ENCODE results near the gene FRMD3.

Gene FRMD3

DNA sequence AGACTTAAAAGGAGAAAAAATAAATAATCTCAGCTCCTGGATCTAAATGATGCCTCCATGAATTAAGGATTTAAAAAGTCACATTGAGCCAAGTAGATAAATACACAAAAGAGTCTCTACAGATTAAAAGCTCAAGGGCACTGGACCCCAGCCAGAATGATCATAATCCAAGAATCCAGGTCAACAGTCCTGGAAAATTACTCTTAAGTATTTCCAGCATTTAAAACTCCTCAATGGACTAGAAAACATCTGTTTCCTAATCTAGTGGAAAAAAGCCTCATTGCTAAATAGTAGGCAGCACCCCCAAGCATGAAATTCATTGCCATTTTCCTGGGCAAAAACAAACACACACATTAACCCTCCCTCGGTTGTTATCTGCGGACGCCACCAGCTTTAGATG, 96.8 kb downstream of the FRMD3 start:
- Histone ChIP-seq H3K27ac (no peak overlapping the region), H3K9ac (no peak overlapping the region), H3K4me3 (IDR thresholded peaks at IDR 0.05; ENCODE audit: insufficient read depth, low read depth, low read length) (no peak overlapping the region), H3K4me2 (no peak overlapping the region), H3K27me3 (ENCODE audit: insufficient read depth, low read depth) (no peaks in the 10 kb centered on the region), H2AFZ (ENCODE audit: low read depth) (no peak overlapping the region), H3K4me1 (ENCODE audit: low read depth, poor library complexity, severe bottlenecking) (no peaks in the 10 kb centered on the region), H3K79me2 (ENCODE audit: insufficient read depth, low read depth) (no peaks in the 10 kb centered on the region), H4K20me1 (ENCODE audit: insufficient read depth) (no peaks in the 10 kb centered on the region), H3K36me3 (ENCODE audit: insufficient read depth) (no peaks in the 10 kb centered on the region)
- TF ChIP-seq, protein P1, sequence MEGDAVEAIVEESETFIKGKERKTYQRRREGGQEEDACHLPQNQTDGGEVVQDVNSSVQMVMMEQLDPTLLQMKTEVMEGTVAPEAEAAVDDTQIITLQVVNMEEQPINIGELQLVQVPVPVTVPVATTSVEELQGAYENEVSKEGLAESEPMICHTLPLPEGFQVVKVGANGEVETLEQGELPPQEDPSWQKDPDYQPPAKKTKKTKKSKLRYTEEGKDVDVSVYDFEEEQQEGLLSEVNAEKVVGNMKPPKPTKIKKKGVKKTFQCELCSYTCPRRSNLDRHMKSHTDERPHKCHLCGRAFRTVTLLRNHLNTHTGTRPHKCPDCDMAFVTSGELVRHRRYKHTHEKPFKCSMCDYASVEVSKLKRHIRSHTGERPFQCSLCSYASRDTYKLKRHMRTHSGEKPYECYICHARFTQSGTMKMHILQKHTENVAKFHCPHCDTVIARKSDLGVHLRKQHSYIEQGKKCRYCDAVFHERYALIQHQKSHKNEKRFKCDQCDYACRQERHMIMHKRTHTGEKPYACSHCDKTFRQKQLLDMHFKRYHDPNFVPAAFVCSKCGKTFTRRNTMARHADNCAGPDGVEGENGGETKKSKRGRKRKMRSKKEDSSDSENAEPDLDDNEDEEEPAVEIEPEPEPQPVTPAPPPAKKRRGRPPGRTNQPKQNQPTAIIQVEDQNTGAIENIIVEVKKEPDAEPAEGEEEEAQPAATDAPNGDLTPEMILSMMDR (conservative IDR thresholded peaks at IDR 0.05; ENCODE audit: low read depth, low read length), result no peak

DNA sequence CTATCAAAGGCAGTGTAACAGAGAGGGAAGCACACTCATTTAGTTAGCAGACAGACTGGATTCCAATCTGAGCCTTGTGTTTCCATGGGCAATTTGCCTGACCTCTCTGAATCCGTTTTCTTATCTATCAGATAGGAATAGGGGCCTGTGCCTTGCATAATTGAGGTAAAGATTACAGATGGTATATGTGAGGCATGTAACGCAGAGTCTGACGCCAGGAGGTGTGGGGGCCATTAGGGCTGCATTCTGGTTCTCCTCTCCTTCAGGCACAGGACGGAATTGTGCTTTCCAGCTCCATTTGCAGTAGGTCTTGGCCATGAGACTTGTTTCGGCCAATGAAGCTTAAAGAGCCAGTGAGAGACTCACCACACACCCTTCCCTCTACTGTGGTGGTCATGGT, 97.6 kb downstream of the FRMD3 start:
- no peaks in the 10 kb centered on the region for H3K27me3 ChIP-seq (ENCODE audit: insufficient read depth, low read depth)
- no peak overlapping the region for H3K27ac ChIP-seq
- no peak overlapping the region for H3K4me3 ChIP-seq (IDR thresholded peaks at IDR 0.05; ENCODE audit: insufficient read depth, low read depth, low read length)
- H3K9ac ChIP-seq, result no peak overlapping the region
- H2AFZ ChIP-seq (ENCODE audit: low read depth), result no peak overlapping the region
- no peaks in the 10 kb centered on the region for H3K36me3 ChIP-seq (ENCODE audit: insufficient read depth)
- no peaks in the 10 kb centered on the region for H3K4me1 ChIP-seq (ENCODE audit: low read depth, poor library complexity, severe bottlenecking)
- TF ChIP-seq, protein P1 (conservative IDR thresholded peaks at IDR 0.05; ENCODE audit: low read depth, low read length), result no peak
- H3K79me2 ChIP-seq (ENCODE audit: insufficient read depth, low read depth), result no peaks in the 10 kb centered on the region
- H4K20me1 ChIP-seq (ENCODE audit: insufficient read depth), result no peaks in the 10 kb centered on the region
- H3K4me2 ChIP-seq, result no peak overlapping the region

DNA sequence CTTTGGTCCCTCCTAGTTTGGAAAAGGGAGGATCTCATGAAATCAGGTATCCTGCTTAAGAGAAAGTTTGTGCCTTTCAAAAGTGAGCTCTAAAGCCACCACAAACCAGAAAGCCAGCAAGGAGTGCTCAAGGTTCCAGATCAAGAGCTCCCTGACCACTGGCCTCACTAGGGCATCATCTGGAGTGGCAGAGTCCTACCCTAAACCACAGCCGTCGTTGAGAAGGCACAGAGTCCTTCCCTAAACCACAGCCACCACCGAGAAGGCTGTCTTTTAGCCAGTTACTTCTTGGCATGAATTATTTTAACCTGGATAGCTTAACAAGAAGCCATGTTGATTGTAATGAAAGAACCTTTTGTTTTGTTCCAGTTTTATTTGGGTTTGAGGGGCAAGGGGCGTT, 102.9 kb downstream of the FRMD3 start:
- Histone ChIP-seq H3K9ac (no peak overlapping the region), H3K4me1 (ENCODE audit: low read depth, poor library complexity, severe bottlenecking) (no peaks in the 10 kb centered on the region), H3K27ac (no peak overlapping the region), H3K4me2 (no peak overlapping the region), H3K4me3 (IDR thresholded peaks at IDR 0.05; ENCODE audit: insufficient read depth, low read depth, low read length) (no peak overlapping the region), H2AFZ (ENCODE audit: low read depth) (no peak overlapping the region), H3K27me3 (ENCODE audit: insufficient read depth, low read depth) (no peaks in the 10 kb centered on the region), H3K79me2 (ENCODE audit: insufficient read depth, low read depth) (no peaks in the 10 kb centered on the region), H3K36me3 (ENCODE audit: insufficient read depth) (no peaks in the 10 kb centered on the region), H4K20me1 (ENCODE audit: insufficient read depth) (no peaks in the 10 kb centered on the region)
- TF ChIP-seq, protein P1 (conservative IDR thresholded peaks at IDR 0.05; ENCODE audit: low read depth, low read length), result no peak

DNA sequence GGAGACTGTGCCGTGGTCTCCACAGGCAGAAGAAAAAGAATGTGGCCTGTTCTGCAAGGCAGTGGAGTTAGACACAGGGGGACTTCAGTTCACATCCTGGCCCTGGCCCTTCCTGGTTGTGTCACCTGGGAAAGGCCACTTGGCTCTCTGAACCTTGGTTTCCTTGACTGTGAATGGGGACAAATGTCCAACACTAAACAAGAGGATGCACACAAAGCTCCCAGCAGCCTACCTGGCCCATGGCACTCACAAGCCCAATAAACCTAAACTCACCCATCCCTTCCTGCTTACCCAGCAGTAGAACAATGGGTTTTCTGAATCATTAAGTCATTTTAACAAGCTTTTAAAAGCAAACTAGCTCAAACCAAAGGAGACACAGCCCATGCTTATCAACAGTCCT, 103.9 kb downstream of the FRMD3 start:
- H3K4me2 ChIP-seq, result no peak overlapping the region
- no peak overlapping the region for H3K27ac ChIP-seq
- H3K4me3 ChIP-seq (IDR thresholded peaks at IDR 0.05; ENCODE audit: insufficient read depth, low read depth, low read length), result no peak overlapping the region
- no peaks in the 10 kb centered on the region for H3K79me2 ChIP-seq (ENCODE audit: insufficient read depth, low read depth)
- no peaks in the 10 kb centered on the region for H3K4me1 ChIP-seq (ENCODE audit: low read depth, poor library complexity, severe bottlenecking)
- H3K36me3 ChIP-seq (ENCODE audit: insufficient read depth), result no peaks in the 10 kb centered on the region
- no peak overlapping the region for H3K9ac ChIP-seq
- TF ChIP-seq, protein P1 (conservative IDR thresholded peaks at IDR 0.05; ENCODE audit: low read depth, low read length), result no peak
- no peaks in the 10 kb centered on the region for H4K20me1 ChIP-seq (ENCODE audit: insufficient read depth)
- no peak overlapping the region for H2AFZ ChIP-seq (ENCODE audit: low read depth)
- H3K27me3 ChIP-seq (ENCODE audit: insufficient read depth, low read depth), result no peaks in the 10 kb centered on the region

DNA sequence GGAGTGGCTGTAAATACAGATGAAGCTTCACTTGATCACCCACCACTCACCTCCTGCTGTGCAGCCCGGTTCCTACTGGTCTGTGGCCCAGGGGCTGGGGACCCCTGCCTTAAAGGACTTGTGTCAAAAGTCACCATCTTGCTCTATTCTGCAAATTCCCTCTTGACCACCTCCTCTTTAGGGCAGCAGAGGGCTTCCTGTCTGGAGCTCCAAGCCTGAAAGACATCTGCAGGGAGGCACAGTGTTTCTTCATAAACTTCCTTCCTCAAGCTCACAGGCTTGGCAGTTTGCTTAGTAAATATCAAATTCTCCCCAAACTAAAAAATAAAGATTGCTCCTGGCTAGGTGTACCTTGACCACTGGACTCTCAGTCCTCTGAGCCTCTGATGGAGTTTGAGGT, 104.4 kb downstream of the FRMD3 start:
- H3K4me1 ChIP-seq (ENCODE audit: low read depth, poor library complexity, severe bottlenecking), result no peaks in the 10 kb centered on the region
- H3K4me2 ChIP-seq, result no peak overlapping the region
- H3K4me3 ChIP-seq (IDR thresholded peaks at IDR 0.05; ENCODE audit: insufficient read depth, low read depth, low read length), result no peak overlapping the region
- TF ChIP-seq, protein P1 (conservative IDR thresholded peaks at IDR 0.05; ENCODE audit: low read depth, low read length), result no peak
- H4K20me1 ChIP-seq (ENCODE audit: insufficient read depth), result no peaks in the 10 kb centered on the region
- H3K36me3 ChIP-seq (ENCODE audit: insufficient read depth), result no peaks in the 10 kb centered on the region
- H3K27me3 ChIP-seq (ENCODE audit: insufficient read depth, low read depth), result no peaks in the 10 kb centered on the region
- no peaks in the 10 kb centered on the region for H3K79me2 ChIP-seq (ENCODE audit: insufficient read depth, low read depth)
- no peak overlapping the region for H2AFZ ChIP-seq (ENCODE audit: low read depth)
- no peak overlapping the region for H3K27ac ChIP-seq
- H3K9ac ChIP-seq, result no peak overlapping the region

Data from KMS-11 (cell line).